ENCODE measurements around the gene NRXN3.
"Not testable (repeated sequence)": the region's sequence is repeated elsewhere in the genome, so short reads cannot be mapped to it uniquely, and the experiment has no call there.

The NRXN3 gene

DNA sequence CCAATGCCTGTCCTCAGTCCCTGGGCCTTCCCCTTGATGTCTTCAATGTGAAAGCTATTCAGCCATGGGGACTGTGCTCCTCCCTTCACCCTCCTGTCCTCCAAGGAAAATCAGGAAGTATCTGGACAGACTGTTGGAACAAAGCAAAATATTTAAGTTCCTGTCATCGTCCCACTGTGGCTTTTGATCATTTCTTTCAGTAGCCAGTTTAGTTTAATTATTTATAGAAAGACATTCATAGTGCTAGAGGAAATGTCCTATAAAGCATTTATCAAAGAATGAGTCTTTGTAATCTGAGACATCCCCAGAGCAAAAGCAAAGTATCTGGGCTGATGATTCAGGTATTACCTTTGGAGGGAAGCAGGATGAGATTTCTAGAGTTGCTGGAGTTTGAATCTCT is 254.1 kb downstream of the NRXN3 start:
- Histone ChIP-seq H3K36me3 (ENCODE audit: low read depth) (no peaks in the 10 kb centered on the region), H3K27ac (ENCODE audit: poor library complexity, severe bottlenecking) (no peak overlapping the region), H3K9me3 (ENCODE audit: severe bottlenecking) (no peaks in the 10 kb centered on the region), H3K27me3 (ENCODE audit: insufficient read depth, poor library complexity, severe bottlenecking) (no peaks in the 10 kb centered on the region), H3K4me3 (ENCODE audit: severe bottlenecking) (no peak overlapping the region), H3K4me1 (ENCODE audit: insufficient read depth, poor library complexity, severe bottlenecking) (no peaks in the 10 kb centered on the region)
- DNase-seq (ENCODE audit: low spot score), result no peak
- TF ChIP-seq, protein P1, sequence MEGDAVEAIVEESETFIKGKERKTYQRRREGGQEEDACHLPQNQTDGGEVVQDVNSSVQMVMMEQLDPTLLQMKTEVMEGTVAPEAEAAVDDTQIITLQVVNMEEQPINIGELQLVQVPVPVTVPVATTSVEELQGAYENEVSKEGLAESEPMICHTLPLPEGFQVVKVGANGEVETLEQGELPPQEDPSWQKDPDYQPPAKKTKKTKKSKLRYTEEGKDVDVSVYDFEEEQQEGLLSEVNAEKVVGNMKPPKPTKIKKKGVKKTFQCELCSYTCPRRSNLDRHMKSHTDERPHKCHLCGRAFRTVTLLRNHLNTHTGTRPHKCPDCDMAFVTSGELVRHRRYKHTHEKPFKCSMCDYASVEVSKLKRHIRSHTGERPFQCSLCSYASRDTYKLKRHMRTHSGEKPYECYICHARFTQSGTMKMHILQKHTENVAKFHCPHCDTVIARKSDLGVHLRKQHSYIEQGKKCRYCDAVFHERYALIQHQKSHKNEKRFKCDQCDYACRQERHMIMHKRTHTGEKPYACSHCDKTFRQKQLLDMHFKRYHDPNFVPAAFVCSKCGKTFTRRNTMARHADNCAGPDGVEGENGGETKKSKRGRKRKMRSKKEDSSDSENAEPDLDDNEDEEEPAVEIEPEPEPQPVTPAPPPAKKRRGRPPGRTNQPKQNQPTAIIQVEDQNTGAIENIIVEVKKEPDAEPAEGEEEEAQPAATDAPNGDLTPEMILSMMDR (IDR thresholded peaks at IDR 0.05; ENCODE audit: poor library complexity, severe bottlenecking), result no peak
- ATAC-seq (ENCODE audit: low read depth), result peak; percentile 38; the same call in 1 of the 3 replicates

DNA sequence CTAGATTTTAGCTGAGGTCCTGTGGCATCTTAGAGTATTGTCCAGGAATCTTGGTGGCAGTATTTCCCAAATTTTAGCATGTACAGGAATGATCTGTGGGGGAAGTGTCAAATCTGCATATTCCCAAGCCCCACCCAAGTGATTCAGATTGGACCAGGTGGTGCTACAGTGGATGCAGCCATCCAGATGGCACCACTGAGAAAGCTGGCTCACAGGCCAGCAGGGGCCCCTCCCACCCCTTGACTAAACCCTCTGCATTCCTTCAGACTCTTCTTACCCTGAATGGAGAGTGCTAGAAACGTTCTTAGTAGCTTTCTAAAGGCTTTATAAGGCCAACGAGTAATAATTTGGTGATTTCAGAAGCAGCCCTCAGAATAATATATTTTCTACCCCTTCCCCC is 255.2 kb downstream of the NRXN3 start:
- Histone ChIP-seq H3K27me3 (ENCODE audit: insufficient read depth, poor library complexity, severe bottlenecking) (no peaks in the 10 kb centered on the region), H3K4me3 (ENCODE audit: severe bottlenecking) (no peak overlapping the region), H3K36me3 (ENCODE audit: low read depth) (no peaks in the 10 kb centered on the region), H3K27ac (ENCODE audit: poor library complexity, severe bottlenecking) (no peak overlapping the region), H3K9me3 (ENCODE audit: severe bottlenecking) (no peaks in the 10 kb centered on the region), H3K4me1 (ENCODE audit: insufficient read depth, poor library complexity, severe bottlenecking) (no peaks in the 10 kb centered on the region)
- ATAC-seq (ENCODE audit: low read depth) (no peak), DNase-seq (ENCODE audit: low spot score) (no peak)
- TF ChIP-seq, protein P1 (IDR thresholded peaks at IDR 0.05; ENCODE audit: poor library complexity, severe bottlenecking), result no peak

DNA sequence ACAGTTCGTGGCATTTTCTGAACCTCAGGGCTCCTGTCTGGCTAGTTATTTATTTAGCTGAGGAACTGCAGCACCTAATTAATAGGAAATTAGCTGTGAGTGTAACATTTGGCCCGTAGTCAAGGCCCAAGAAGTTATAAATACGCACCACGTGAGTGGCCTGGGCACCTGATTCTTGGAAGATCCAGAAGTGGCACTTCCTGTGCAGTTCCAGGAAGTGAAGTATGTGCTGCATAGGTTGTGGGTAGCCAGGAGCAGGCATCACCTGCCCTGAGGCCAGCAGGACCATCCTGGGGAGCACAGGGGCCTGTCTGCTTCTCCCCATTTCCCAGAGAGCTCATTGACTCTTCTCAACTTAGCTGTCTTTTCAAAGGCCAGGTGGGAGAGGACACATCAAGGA is 255.6 kb downstream of the NRXN3 start:
- ATAC-seq (ENCODE audit: low read depth) (no peak), DNase-seq (ENCODE audit: low spot score) (no peak)
- TF ChIP-seq, protein P1 (IDR thresholded peaks at IDR 0.05; ENCODE audit: poor library complexity, severe bottlenecking), result no peak
- H3K36me3 ChIP-seq (ENCODE audit: low read depth), result no peaks in the 10 kb centered on the region
- no peaks in the 10 kb centered on the region for H3K27me3 ChIP-seq (ENCODE audit: insufficient read depth, poor library complexity, severe bottlenecking)
- no peak overlapping the region for H3K4me3 ChIP-seq (ENCODE audit: severe bottlenecking)
- no peaks in the 10 kb centered on the region for H3K4me1 ChIP-seq (ENCODE audit: insufficient read depth, poor library complexity, severe bottlenecking)
- no peaks in the 10 kb centered on the region for H3K9me3 ChIP-seq (ENCODE audit: severe bottlenecking)
- no peak overlapping the region for H3K27ac ChIP-seq (ENCODE audit: poor library complexity, severe bottlenecking)

DNA sequence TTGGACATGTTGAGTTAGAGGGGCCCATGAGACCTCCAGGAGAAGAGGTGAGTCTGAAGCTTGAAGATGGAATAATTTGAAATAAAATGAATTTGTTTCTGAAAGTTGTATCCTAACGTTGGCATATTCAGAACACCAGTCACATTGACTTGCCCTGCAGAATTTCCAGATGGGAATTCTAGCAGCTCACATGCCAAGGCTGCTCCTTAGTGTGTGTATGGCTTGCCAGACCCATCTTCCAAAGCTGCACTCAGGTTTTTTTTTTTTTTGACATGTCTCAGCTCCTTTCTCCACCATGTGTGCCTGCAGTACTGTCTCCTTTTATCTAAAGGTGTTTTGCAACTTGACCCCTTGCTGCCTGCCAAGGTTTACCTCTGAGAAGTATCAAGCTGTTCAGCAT is 261.9 kb downstream of the NRXN3 start:
- no peaks in the 10 kb centered on the region for H3K27me3 ChIP-seq (ENCODE audit: insufficient read depth, poor library complexity, severe bottlenecking)
- TF ChIP-seq, protein P1 (IDR thresholded peaks at IDR 0.05; ENCODE audit: poor library complexity, severe bottlenecking), result no peak
- no peak for ATAC-seq (ENCODE audit: low read depth)
- no peaks in the 10 kb centered on the region for H3K36me3 ChIP-seq (ENCODE audit: low read depth)
- H3K9me3 ChIP-seq (ENCODE audit: severe bottlenecking), result no peaks in the 10 kb centered on the region
- H3K27ac ChIP-seq (ENCODE audit: poor library complexity, severe bottlenecking), result no peak overlapping the region
- H3K4me1 ChIP-seq (ENCODE audit: insufficient read depth, poor library complexity, severe bottlenecking), result no peaks in the 10 kb centered on the region
- no peak for DNase-seq (ENCODE audit: low spot score)
- H3K4me3 ChIP-seq (ENCODE audit: severe bottlenecking), result no peak overlapping the region

DNA sequence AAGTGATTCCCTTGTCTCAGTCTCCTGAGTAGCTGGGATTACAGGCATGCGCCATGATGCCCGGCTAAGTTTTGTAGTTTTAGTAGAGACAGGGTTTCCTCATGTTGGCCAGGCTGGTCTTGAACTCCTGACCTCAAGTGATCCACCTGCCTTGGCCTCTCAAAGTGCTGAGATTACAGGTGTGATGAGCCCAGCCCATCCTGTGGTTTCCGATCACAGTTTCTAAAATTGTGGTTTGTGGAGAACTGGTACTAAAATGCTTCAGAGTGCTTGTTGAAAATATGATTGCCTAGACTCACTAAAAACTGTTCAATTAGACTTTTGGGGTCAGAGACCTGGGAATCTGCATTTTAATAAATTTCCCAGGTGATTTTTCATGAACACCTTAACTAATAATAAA is 267.3 kb downstream of the NRXN3 start:
- ATAC-seq (ENCODE audit: low read depth), result not testable (repeated sequence)

More for the DNA sequence above, 267.3 kb downstream of the NRXN3 start:
- not testable (repeated sequence) for H3K27me3 ChIP-seq (ENCODE audit: insufficient read depth, poor library complexity, severe bottlenecking); H3K9me3 ChIP-seq (ENCODE audit: severe bottlenecking); DNase-seq (ENCODE audit: low spot score); H3K36me3 ChIP-seq (ENCODE audit: low read depth); H3K4me3 ChIP-seq (ENCODE audit: severe bottlenecking); H3K4me1 ChIP-seq (ENCODE audit: insufficient read depth, poor library complexity, severe bottlenecking); H3K27ac ChIP-seq (ENCODE audit: poor library complexity, severe bottlenecking)

Measured in RWPE2 (cell line).